Lower leg skin (tissue), 3 donors: ENCODE data around the gene SERINC2.

ENCODE experiments used
- CTCF ChIP-seq, 3 donors: fragments of 450-650 bp; IDR thresholded peaks; one replicate each; pipeline ENCODE4 v1.5.1; 2016; ENCODE audit warnings: antibody characterized with exemption in 3 of 3, mild to moderate bottlenecking in 3 of 3, moderate library complexity in 2 of 3
- POLR2A ChIP-seq, 2 donors: fragments of 450-650 bp; IDR thresholded peaks; one replicate each; pipeline ENCODE4 v1.6.1; 2016 to 2017; ENCODE audit warnings: antibody characterized with exemption in 2 of 2, mild to moderate bottlenecking in 1 of 2, moderate library complexity in 1 of 2

DNA sequence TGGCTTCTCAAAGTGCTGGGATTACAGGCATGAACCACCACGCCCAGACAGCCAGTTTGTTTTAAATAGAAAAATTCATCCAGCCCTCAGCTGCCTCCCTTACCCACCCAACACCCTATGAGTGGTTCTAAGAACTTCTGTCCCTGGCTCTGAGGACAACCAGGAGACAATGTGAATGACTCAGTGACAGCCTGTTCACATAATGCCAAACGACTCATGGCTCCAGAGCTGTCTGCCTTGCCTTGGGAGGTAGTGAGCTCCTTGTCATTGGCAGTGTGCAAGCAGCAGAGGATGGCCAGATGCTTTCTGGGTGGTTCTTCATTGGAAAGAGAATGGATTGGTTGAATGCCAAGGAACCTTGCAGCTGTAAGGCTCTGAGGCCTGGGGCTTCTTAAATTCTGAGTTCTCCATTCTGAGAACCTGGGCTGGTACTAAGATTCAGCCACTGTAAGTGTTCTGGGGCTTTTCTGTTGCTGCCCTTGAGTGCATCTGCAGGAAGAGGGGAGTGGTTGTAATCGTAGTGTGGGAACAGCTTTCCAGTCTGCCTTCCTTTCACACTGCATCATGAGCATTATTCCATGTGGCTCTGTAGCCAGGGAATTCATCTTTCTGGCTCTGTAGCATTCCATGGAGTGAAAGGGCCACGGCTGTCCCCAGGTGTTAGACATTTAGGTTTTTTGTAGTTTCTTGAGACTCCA lies 5.8 kb downstream of the SERINC2 start:
- no peak for TF ChIP-seq CTCF (IDR thresholded peaks at IDR 0.05)
- no peak for TF ChIP-seq POLR2A (IDR thresholded peaks at IDR 0.05)
